Neural progenitor cell (in vitro differentiated cells): ENCODE data around the gene LRRN2.

ENCODE experiments used
- EZH2 ChIP-seq: fragments of 200-600 bp; sonication (generic); IDR thresholded peaks from 2 replicates; pipeline ENCODE4 v1.6.1; 2017; ENCODE audit warnings: antibody characterized with exemption, mild to moderate bottlenecking, moderate library complexity
- EZH2phosphoT487 ChIP-seq: fragments of 200-600 bp; sonication (generic); IDR thresholded peaks from 2 replicates; pipeline ENCODE4 v1.6.1; 2017; ENCODE audit warnings: antibody characterized with exemption
- TF ChIP-seq, protein P1 (sequence below): fragments of 200-600 bp; sonication (generic); IDR thresholded peaks from 2 replicates; pipeline ENCODE4 v1.5.1; 2017; ENCODE audit warnings: antibody characterized with exemption, mild to moderate bottlenecking

DNA sequence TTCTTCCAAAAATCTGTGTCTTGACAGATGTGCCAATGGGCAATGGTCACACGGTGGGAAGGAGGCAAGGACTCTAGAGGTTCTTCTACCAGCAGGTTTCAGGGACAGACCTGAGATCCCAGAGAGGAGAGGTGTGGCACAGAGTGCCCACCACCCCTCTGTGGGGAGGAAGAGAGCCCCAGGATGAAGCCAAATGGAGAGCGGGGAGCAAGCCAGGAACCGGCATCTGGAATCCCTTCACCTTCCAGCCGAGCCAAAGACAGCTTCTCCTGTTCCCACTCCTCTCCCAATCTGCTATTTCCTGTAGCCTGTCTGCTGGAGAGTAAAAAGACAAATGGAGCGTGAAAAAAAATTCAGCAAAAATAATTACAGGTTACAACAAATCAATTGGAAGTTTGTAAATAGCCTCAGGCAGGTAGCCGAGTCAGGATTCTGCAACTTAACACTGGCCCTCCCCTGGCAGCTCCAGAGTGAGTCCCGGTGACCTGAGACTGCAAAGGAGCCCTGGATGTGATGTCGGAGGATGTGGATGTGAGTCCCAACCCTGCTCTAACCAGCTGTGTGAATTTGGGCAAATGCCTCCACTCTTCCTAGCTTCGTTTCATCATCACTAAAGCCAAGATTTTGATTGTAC lies 45.4 kb upstream of the LRRN2 start:
- TF ChIP-seq, protein P1, sequence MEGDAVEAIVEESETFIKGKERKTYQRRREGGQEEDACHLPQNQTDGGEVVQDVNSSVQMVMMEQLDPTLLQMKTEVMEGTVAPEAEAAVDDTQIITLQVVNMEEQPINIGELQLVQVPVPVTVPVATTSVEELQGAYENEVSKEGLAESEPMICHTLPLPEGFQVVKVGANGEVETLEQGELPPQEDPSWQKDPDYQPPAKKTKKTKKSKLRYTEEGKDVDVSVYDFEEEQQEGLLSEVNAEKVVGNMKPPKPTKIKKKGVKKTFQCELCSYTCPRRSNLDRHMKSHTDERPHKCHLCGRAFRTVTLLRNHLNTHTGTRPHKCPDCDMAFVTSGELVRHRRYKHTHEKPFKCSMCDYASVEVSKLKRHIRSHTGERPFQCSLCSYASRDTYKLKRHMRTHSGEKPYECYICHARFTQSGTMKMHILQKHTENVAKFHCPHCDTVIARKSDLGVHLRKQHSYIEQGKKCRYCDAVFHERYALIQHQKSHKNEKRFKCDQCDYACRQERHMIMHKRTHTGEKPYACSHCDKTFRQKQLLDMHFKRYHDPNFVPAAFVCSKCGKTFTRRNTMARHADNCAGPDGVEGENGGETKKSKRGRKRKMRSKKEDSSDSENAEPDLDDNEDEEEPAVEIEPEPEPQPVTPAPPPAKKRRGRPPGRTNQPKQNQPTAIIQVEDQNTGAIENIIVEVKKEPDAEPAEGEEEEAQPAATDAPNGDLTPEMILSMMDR: no peak
- no peak for TF ChIP-seq EZH2phosphoT487
- no peak for TF ChIP-seq EZH2
